A549 treated with ZK216348 at 1 μM for 4 hours (cell line): Measurements from ENCODE around the gene SPARC. TPM values are rescaled to one million over a fixed set of nuclear protein-coding genes. Genes with fewer than 3 reads are reported as not detected.

Experiments used
- total RNA-seq: library from RNA; stranded (reverse); fragments of 200-300 nt; extraction: Qiagen RNA extraction; gene quantifications from 5 replicates; pipeline ENCODE4 v1.2.3, GENCODE V29; 2022; ENCODE audit warnings: low read depth

Gene SPARC, protein sequence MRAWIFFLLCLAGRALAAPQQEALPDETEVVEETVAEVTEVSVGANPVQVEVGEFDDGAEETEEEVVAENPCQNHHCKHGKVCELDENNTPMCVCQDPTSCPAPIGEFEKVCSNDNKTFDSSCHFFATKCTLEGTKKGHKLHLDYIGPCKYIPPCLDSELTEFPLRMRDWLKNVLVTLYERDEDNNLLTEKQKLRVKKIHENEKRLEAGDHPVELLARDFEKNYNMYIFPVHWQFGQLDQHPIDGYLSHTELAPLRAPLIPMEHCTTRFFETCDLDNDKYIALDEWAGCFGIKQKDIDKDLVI
- 13.5 to 27.1 TPM (median 21.9 TPM) in 5 replicates for total RNA-seq

DNA sequence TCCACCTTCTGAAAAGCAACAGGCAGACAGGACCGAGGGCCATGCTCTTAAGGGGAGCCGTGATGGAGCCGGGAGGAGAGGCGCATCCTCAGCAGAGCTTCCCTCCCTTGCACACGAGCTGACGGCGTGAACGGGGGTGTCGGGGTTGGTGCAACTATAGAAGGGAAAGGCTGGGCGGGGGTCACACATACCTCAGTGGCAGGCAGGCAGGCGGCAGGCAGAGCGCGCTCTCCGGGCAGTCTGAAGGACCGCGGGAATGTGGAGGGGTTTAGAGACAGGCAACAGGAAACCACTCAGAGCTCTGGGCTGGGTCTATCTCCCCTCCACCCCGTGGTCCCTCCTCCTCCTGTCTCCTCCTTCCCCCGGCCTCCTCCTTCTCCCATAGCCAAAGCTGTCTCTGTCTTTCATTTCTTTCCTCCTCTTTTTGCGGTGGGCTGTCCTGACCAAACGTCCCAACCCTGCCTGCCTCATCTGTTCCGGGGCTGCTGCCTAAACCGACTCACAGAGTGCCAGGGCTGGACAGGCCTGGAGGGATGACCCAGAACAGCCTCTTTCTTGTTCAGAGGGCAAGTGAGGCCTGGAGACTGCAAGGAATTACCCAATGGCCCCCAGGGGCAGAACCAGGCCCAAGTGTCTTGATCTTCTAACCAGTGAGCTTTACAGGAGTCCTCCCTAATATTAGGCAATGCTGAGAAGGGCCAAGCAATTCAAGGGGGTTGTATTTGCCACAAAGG, at the start of gene SPARC:
Gene SPARC (minus strand): TSS at position 242 of the 734 bp plus-strand sequence. CDS start 10,727 bp downstream, outside the sequence.

Other genes starting within 250 kb of the SPARC start
- 6.0 to 10.2 TPM (median 9.0 TPM) in 5 replicates for gene SLC36A1, start 239.3 kb downstream of the SPARC start, total RNA-seq
- gene FAT2, start 95.6 kb downstream of the SPARC start, total RNA-seq = 0.02 TPM in 1 of 5 replicates, not detected in the others
- 185 to 236 TPM (median 196 TPM) in 5 replicates for gene ATOX1, start 71.7 kb upstream of the SPARC start, total RNA-seq
- 136 to 149 TPM (median 147 TPM) in 5 replicates for gene G3BP1, start 85.0 kb upstream of the SPARC start, total RNA-seq
- gene GLRA1, start 237.9 kb upstream of the SPARC start, total RNA-seq = not detected in 5 replicates